Uterus (tissue), 4 donors: ENCODE results near the gene PRRG1. TPM values are rescaled to one million over a fixed set of nuclear protein-coding genes. Genes with fewer than 3 reads are reported as not detected.

Experiments used
- DNase-seq, 2 donors: peaks; one replicate each; pipeline ENCODE4 v3.0.0-alpha.2; 2019 to 2020
- H3K27ac ChIP-seq, 2 donors: fragments of 200-600 bp; sonication (generic); 1 replicate in 1 of 2; 2 replicates in 1 of 2; pipeline ENCODE4 v1.5.1; 2016 to 2018
- H3K27me3 ChIP-seq, 2 donors: fragments of 200-600 bp; sonication (generic); one replicate each; pipeline ENCODE4 v1.5.1; 2018 to 2019; ENCODE audit warnings: control low read depth in 1 of 2
- H3K36me3 ChIP-seq, 2 donors: fragments of 200-600 bp; sonication (generic); one replicate each; pipeline ENCODE4 v1.5.1; 2019; ENCODE audit warnings: control low read depth in 1 of 2
- H3K4me1 ChIP-seq, 2 donors: fragments of 200-600 bp; sonication (generic); one replicate each; pipeline ENCODE4 v1.5.1; 2018 to 2019; ENCODE audit warnings: control low read depth in 1 of 2
- H3K4me3 ChIP-seq, 2 donors: fragments of 200-600 bp; sonication (generic); 1 replicate in 1 of 2; 2 replicates in 1 of 2; pipeline ENCODE4 v1.5.1; 2018 to 2019; ENCODE audit warnings: mild to moderate bottlenecking in 1 of 2
- H3K9me3 ChIP-seq, 2 donors: fragments of 200-600 bp; sonication (generic); one replicate each; pipeline ENCODE4 v1.5.1; 2019; ENCODE audit warnings: control low read depth in 1 of 2
- POLR2A ChIP-seq, 2 donors: fragments of 450-650 bp; IDR thresholded peaks; one replicate each; pipeline ENCODE4 v1.6.1; 2016; ENCODE audit warnings: antibody characterized with exemption in 2 of 2, mild to moderate bottlenecking in 1 of 2, moderate library complexity in 1 of 2
- intact Hi-C: fragments of 100-400 bp; cut with DNase I; formaldehyde crosslinking; loops from one replicate; pipeline ENCODE4 v1.15.1; 2023; ENCODE audit warnings: low total_unique reads
- total RNA-seq, 4 donors: library from RNA; depleted of rRNA in 3 of 4; stranded (reverse); fragments of >200 nt in 3 of 4; gene quantifications; one replicate each; pipeline versions ENCODE4 v1.1.0 to v1.2.4, GENCODE V29; 2014 to 2023
- TF ChIP-seq, protein P1 (sequence below), 4 experiments: fragments of 200-600 bp in 2 of 4; fragments of 450-650 bp in 2 of 4; sonication (generic) in 2 of 4; IDR thresholded peaks; one replicate each; pipeline ENCODE4 v1.5.1; 2016 to 2019; ENCODE audit warnings: antibody characterized with exemption in 4 of 4, mild to moderate bottlenecking in 2 of 4, moderate library complexity in 1 of 4
- donor health status: DM: yes; HTN: yes; CAD: no.

The PRRG1 gene
- total RNA-seq, 4 donors from 2014 or later, result 5.6 to 17.1 (median 10.9) TPM

DNA sequence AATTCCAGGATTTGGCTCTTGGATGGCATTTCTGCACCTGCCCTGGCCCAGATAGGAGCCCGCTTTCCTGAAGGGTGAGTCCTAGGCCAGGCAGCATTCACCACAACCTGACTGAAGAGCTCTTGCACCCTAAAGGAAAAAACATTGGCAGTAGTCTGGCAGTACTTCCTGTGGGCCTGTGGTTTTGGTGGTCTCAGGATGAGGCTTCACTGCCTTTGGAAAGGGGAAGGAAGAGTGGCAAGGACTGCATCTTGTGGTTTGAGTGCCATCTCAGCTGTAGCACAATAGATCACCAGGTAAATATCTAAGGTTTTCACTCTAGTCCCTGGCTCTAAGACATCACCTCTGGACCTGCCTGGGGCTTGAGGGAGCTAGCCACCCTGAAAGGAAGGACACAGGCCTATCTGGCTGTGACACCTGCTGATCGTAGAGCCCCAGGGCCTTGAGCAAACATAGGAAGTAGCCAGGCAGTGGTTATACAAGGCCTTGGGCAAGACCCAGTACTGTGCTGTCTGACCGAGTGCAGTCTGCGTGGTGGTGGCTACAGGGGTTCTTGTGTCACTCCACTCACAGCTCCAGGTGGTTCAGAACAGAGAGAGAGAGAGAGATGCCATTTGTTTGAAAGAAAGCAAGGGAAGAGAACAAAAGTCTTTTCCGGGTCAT is 28.5 kb upstream of the PRRG1 start:
- H3K4me1 ChIP-seq, result no peaks in the 10 kb centered on the region
- no peak overlapping the region for H3K27ac ChIP-seq
- TF ChIP-seq, protein P1, sequence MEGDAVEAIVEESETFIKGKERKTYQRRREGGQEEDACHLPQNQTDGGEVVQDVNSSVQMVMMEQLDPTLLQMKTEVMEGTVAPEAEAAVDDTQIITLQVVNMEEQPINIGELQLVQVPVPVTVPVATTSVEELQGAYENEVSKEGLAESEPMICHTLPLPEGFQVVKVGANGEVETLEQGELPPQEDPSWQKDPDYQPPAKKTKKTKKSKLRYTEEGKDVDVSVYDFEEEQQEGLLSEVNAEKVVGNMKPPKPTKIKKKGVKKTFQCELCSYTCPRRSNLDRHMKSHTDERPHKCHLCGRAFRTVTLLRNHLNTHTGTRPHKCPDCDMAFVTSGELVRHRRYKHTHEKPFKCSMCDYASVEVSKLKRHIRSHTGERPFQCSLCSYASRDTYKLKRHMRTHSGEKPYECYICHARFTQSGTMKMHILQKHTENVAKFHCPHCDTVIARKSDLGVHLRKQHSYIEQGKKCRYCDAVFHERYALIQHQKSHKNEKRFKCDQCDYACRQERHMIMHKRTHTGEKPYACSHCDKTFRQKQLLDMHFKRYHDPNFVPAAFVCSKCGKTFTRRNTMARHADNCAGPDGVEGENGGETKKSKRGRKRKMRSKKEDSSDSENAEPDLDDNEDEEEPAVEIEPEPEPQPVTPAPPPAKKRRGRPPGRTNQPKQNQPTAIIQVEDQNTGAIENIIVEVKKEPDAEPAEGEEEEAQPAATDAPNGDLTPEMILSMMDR (IDR thresholded peaks at IDR 0.05), result no peak
- no peak for TF ChIP-seq POLR2A (IDR thresholded peaks at IDR 0.05)
- H3K27me3 ChIP-seq, result no peaks in the 10 kb centered on the region
- no peaks in the 10 kb centered on the region for H3K9me3 ChIP-seq
- intact Hi-C loops, result no loop called here
- H3K36me3 ChIP-seq, result no peaks in the 10 kb centered on the region
- H3K4me3 ChIP-seq, result no peak overlapping the region
- no peak for DNase-seq

DNA sequence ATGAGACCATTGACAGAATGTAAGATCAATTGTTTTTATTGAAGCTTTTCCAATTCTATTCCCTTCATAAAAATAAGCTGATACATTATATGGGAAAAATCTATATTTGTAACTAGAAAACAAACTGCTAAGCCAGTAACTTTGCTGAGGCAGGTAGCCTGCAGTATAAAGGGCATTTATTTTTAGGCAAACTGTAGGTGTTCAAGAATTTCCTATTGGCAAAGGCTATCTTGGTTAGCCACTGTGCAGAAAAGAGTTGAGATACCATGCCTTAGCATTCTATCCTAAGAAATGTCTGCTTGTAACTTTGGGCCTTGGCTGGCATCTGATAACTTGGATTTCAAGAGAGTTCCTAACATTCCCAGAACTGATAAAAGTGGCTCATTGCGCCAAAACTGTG is 18.5 kb upstream of the PRRG1 start:
- H3K36me3 ChIP-seq, result no peaks in the 10 kb centered on the region
- H3K9me3 ChIP-seq, result no peaks in the 10 kb centered on the region
- TF ChIP-seq, protein P1 (IDR thresholded peaks at IDR 0.05), result no peak
- no peak for TF ChIP-seq POLR2A (IDR thresholded peaks at IDR 0.05)
- no peak overlapping the region for H3K4me3 ChIP-seq
- no peaks in the 10 kb centered on the region for H3K27me3 ChIP-seq
- intact Hi-C loops, result no loop called here
- no peaks in the 10 kb centered on the region for H3K4me1 ChIP-seq
- DNase-seq, result no peak
- no peak overlapping the region for H3K27ac ChIP-seq

DNA sequence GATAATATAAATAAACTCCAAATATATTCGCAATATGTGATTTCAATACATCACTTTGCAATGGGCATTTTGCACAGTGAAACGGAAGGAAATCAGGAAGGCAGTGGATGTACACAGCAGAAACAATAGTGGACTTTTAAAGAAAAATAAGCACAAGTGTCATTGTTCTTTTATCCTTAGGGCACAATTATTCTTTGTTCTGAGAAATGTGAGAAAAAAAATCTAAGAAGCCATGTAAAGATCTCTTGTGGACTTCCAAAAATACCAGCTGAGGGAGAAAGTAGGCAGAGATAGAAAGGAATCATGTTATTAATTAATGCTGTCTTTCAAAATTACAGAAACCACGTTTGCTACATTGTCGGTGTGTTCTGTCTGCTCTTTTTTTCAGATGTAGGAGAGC is 17.6 kb upstream of the PRRG1 start:
- Histone ChIP-seq H3K4me1 (no peaks in the 10 kb centered on the region), H3K9me3 (no peaks in the 10 kb centered on the region), H3K36me3 (no peaks in the 10 kb centered on the region), H3K27ac (no peak overlapping the region), H3K4me3 (no peak overlapping the region), H3K27me3 (no peaks in the 10 kb centered on the region)
- intact Hi-C loops, result no loop called here
- TF ChIP-seq, protein P1 (IDR thresholded peaks at IDR 0.05), result no peak
- no peak for TF ChIP-seq POLR2A (IDR thresholded peaks at IDR 0.05)
- DNase-seq, result no peak

DNA sequence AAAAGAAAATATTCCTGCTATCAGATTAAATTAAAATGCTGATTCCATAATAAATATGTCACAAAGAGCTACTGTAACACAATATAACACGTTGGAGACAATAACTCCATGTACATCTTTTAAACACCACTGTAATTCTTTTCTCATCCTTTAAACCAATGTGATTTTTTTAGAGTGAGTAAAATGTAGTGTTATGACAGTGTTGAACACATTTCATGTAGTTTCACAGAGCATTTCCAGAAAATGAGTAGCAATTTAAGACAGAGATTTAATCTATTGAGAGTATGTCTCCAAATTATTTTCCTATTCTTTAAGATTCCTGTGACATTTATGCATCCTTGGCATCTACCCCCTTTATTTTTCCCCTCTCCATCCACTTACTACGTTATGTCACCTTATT is 17.1 kb upstream of the PRRG1 start:
- no peak overlapping the region for H3K4me3 ChIP-seq
- H3K9me3 ChIP-seq, result no peaks in the 10 kb centered on the region
- H3K27ac ChIP-seq, result no peak overlapping the region
- no peaks in the 10 kb centered on the region for H3K27me3 ChIP-seq
- intact Hi-C loops, result no loop called here
- TF ChIP-seq, protein P1 (IDR thresholded peaks at IDR 0.05), result no peak
- TF ChIP-seq POLR2A (IDR thresholded peaks at IDR 0.05), result no peak
- DNase-seq, result no peak
- H3K4me1 ChIP-seq, result no peaks in the 10 kb centered on the region
- no peaks in the 10 kb centered on the region for H3K36me3 ChIP-seq

DNA sequence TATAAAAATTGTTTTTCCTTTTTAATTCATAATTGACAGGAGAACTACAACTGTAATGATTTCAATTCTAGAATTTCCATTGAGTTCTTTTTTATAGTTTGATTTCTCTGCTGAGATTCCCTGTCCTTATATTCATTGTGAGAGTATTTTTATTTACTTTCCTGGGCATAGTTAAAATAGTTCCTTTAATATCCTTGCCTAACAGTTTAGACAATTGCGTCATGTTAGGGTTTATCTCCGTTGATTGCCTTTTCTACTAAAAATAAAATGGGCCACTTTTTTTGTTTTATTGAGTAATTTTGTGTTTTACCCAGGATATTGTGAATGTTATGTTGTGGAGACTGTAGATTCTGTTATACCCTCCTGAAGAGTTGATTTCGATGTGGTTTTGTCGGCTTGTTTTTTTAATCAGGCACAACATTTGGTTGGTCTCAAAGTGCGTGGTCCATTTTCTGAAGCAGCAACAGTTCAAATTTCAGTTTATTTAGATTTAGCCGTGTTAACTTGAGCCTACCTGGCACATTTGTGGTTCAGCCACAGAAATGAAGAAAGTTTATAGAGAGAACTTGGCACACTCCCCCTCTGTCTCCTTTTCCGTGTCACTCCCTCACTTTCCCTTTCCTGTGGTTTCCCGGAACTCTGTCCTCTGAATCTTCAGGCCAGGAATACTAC is 16.0 kb upstream of the PRRG1 start:
- H3K27me3 ChIP-seq, result no peaks in the 10 kb centered on the region
- no peak overlapping the region for H3K27ac ChIP-seq
- TF ChIP-seq, protein P1 (IDR thresholded peaks at IDR 0.05), result no peak
- TF ChIP-seq POLR2A (IDR thresholded peaks at IDR 0.05), result no peak
- DNase-seq, result no peak
- H3K4me3 ChIP-seq, result no peak overlapping the region
- H3K4me1 ChIP-seq, result no peaks in the 10 kb centered on the region
- no peaks in the 10 kb centered on the region for H3K36me3 ChIP-seq
- intact Hi-C loops, result no loop called here
- no peaks in the 10 kb centered on the region for H3K9me3 ChIP-seq
